Type B pancreatic cell (in vitro differentiated cells): Measurements from ENCODE around the gene MED27. TPM values are rescaled to one million over a fixed set of nuclear protein-coding genes. Genes with fewer than 3 reads are reported as not detected.
A peak's percentile ranks its signal among the peaks of the same experiment; 100 is the strongest.

Experiments
- DNase-seq: peaks from one replicate; pipeline ENCODE4 v3.0.0; 2021; ENCODE audit warnings: mixed read lengths; ENCODE audit not compliant: unreplicated experiment; ENCODE audit errors: extremely low spot score
- H3K27ac Mint-ChIP-seq: 2 replicates; pipeline ENCODE4 v1.8.0; 2021; ENCODE audit warnings: mild to moderate bottlenecking, mixed read lengths
- H3K27me3 Mint-ChIP-seq: 2 replicates; pipeline ENCODE4 v1.8.0; 2021; ENCODE audit warnings: mixed read lengths
- H3K36me3 Mint-ChIP-seq: 2 replicates; pipeline ENCODE4 v1.8.0; 2021; ENCODE audit warnings: mixed read lengths
- H3K4me1 Mint-ChIP-seq: one replicate; pipeline ENCODE4 v1.8.0; 2021; ENCODE audit warnings: mixed read lengths; ENCODE audit not compliant: unreplicated experiment
- H3K4me3 Mint-ChIP-seq: 2 replicates; pipeline ENCODE4 v1.8.0; 2021; ENCODE audit warnings: mild to moderate bottlenecking, mixed read lengths
- H3K9me3 Mint-ChIP-seq: 2 replicates; pipeline ENCODE4 v1.8.0; 2021; ENCODE audit warnings: mixed read lengths
- CTCF ChIP-seq: fragments of 200-600 bp; sonication (generic); conservative IDR thresholded peaks from 2 replicates; pipeline ENCODE4 v1.5.0; 2021; ENCODE audit warnings: antibody characterized with exemption, mild to moderate bottlenecking
- total RNA-seq: library from RNA; stranded (reverse); gene quantifications from 2 replicates; pipeline ENCODE4 v1.2.1, GENCODE V29; 2021; ENCODE audit warnings: low replicate concordance

Gene MED27
- total RNA-seq, 1 donor from 2014 or later = 21.7 TPM

- H3K27me3 Mint-ChIP-seq = no peaks in the 10 kb centered on the region
- H3K9me3 Mint-ChIP-seq = no peaks in the 10 kb centered on the region
- no peak for TF ChIP-seq CTCF
- peaks cover 25% of the 10 kb centered on the region for H3K4me1 Mint-ChIP-seq
- peaks cover 4% of the 10 kb centered on the region for H3K36me3 Mint-ChIP-seq
- no peak for DNase-seq
- peak overlapping the region; percentile 54 for H3K27ac Mint-ChIP-seq
- no peak overlapping the region for H3K4me3 Mint-ChIP-seq
Measured at GRCh38 chr9:132040808-132041207, 38.9 kb downstream of the MED27 start.

- Mint-ChIP-seq H3K9me3 (no peaks in the 10 kb centered on the region), H3K27me3 (no peaks in the 10 kb centered on the region), H3K27ac (peak overlapping the region; percentile 54), H3K4me1 (peaks cover 25% of the 10 kb centered on the region), H3K36me3 (peaks cover 4% of the 10 kb centered on the region), H3K4me3 (no peak overlapping the region)
- no peak for TF ChIP-seq CTCF
- DNase-seq = no peak
Measured at GRCh38 chr9:132040246-132040645, 39.4 kb downstream of the MED27 start.

- Mint-ChIP-seq H3K4me1 (peaks cover 30% of the 10 kb centered on the region), H3K27ac (no peak overlapping the region), H3K36me3 (peaks cover 4% of the 10 kb centered on the region), H3K9me3 (no peaks in the 10 kb centered on the region), H3K4me3 (no peak overlapping the region), H3K27me3 (no peaks in the 10 kb centered on the region)
- no peak for TF ChIP-seq CTCF
- no peak for DNase-seq
Measured at GRCh38 chr9:132039284-132039683, 40.4 kb downstream of the MED27 start.

- Mint-ChIP-seq H3K4me1 (peaks cover 44% of the 10 kb centered on the region), H3K9me3 (no peaks in the 10 kb centered on the region), H3K4me3 (no peak overlapping the region), H3K36me3 (peaks cover 4% of the 10 kb centered on the region), H3K27me3 (no peaks in the 10 kb centered on the region), H3K27ac (no peak overlapping the region)
- no peak for DNase-seq
- no peak for TF ChIP-seq CTCF
Measured at GRCh38 chr9:132037458-132037857, 42.2 kb downstream of the MED27 start.

- no peak for TF ChIP-seq CTCF
- no peak for DNase-seq
- H3K4me1 Mint-ChIP-seq = peaks cover 36% of the 10 kb centered on the region
- no peaks in the 10 kb centered on the region for H3K9me3 Mint-ChIP-seq
- H3K36me3 Mint-ChIP-seq = peaks cover 4% of the 10 kb centered on the region
- H3K27ac Mint-ChIP-seq = no peak overlapping the region
- H3K4me3 Mint-ChIP-seq = no peak overlapping the region
- H3K27me3 Mint-ChIP-seq = no peaks in the 10 kb centered on the region
Measured at GRCh38 chr9:132036521-132036920, 43.1 kb downstream of the MED27 start.

GRCh38 chr9:132035679-132036078, 44.0 kb downstream of the MED27 start:
- no peak for TF ChIP-seq CTCF
- H3K4me1 Mint-ChIP-seq = peaks cover 29% of the 10 kb centered on the region
- H3K27ac Mint-ChIP-seq = no peak overlapping the region
- DNase-seq = no peak
- no peaks in the 10 kb centered on the region for H3K27me3 Mint-ChIP-seq
- H3K9me3 Mint-ChIP-seq = no peaks in the 10 kb centered on the region
- no peak overlapping the region for H3K4me3 Mint-ChIP-seq
- peaks cover 4% of the 10 kb centered on the region for H3K36me3 Mint-ChIP-seq
